Mucosa of stomach (tissue), 1 donor: ENCODE data around the gene FLOT2.
A peak's percentile ranks its signal among the peaks of the same experiment; 100 is the strongest.
"Not testable (repeated sequence)": the region's sequence is repeated elsewhere in the genome, so short reads cannot be mapped to it uniquely, and the experiment has no call there.

Source experiments
- H3K27me3 ChIP-seq: one replicate; pipeline ENCODE4 v1.7.0; 2013; ENCODE audit warnings: mild to moderate bottlenecking, low read length; ENCODE audit not compliant: control insufficient read depth, insufficient read depth
- H3K36me3 ChIP-seq: one replicate; pipeline ENCODE4 v1.7.0; 2013; ENCODE audit warnings: low read length; ENCODE audit not compliant: control insufficient read depth, insufficient read depth
- H3K4me1 ChIP-seq: one replicate; pipeline ENCODE4 v1.7.0; 2013; ENCODE audit warnings: mild to moderate bottlenecking, low read length; ENCODE audit not compliant: control insufficient read depth, insufficient read depth
- H3K4me3 ChIP-seq: one replicate; pipeline ENCODE4 v1.7.0; 2013; ENCODE audit warnings: low read length
- H3K9ac ChIP-seq: one replicate; pipeline ENCODE4 v1.7.0; 2013; ENCODE audit warnings: mild to moderate bottlenecking, low read length, moderate library complexity
- H3K9me3 ChIP-seq: one replicate; pipeline ENCODE4 v1.7.0; 2013; ENCODE audit warnings: mild to moderate bottlenecking, low read length, moderate library complexity; ENCODE audit not compliant: control insufficient read depth
- donor health status: Pancreatic carcinoma.

Gene FLOT2

DNA sequence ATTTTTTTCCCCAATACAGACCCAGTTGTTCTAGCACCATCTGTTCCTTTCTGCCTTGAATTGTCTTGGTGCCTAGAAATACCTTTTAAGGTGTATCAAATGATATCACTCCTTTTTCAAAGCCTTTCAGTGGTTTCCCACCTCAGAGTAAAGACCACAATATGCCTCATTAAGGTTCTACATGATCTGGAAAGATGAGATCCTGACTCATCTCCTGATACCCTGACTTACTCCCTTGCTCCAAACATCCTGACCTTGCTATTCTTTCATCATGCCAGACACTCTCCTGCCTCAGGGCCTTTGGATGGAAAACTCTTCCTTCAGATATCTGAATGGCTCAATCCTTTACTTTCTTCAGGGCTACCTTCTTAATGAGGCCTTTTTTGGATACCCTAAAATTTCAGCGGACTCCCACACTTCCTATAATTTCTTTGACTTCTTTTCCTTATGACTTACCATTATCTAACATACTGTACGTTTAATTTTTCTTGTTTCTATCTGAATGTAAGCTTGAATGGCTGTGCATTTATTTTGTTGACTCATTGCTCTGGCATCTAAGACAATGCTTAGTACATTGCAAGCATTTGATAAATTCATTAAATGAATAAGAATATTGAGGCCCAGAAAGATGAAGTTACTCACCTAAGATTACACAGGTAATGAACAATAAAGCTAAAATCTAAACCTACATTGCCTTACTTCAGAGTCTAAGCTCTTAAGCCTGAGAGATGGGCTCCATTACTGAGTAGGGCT is 19.2 kb downstream of the FLOT2 start:
- peaks cover 19% of the 10 kb centered on the region for H3K36me3 ChIP-seq
- H3K9ac ChIP-seq = no peak overlapping the region
- H3K9me3 ChIP-seq = no peaks in the 10 kb centered on the region
- no peaks in the 10 kb centered on the region for H3K27me3 ChIP-seq
- H3K4me3 ChIP-seq = no peak overlapping the region
- peaks cover 21% of the 10 kb centered on the region for H3K4me1 ChIP-seq

DNA sequence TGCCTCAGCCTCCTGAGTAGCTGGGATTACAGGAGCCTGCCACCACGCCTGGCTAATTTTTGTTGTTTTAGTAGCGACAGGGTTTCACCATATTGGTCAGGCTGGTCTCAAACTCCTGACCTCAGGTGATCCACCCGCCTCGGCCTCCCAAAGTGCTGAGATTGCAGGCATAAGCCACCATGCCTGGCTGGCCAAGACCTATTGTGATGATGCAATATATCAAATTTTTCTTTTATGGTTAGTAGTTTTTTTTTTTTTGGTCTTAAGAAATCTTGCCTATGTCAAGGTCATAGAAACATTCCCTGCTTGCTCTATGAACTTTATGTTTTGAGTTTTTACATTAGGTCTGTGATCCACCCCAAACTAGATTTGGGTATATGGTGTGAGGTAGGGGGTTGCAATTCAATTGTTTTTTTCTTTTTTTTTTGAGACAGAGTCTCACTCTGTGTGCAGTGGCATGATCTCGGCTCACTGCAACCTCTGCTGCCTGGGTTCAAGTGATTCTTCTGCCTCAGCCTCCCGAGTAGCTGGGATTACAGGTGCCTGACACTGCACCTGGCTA is 20.3 kb downstream of the FLOT2 start:
- H3K9ac ChIP-seq, H3K4me3 ChIP-seq, H3K27me3 ChIP-seq, H3K9me3 ChIP-seq: not testable (repeated sequence)
- Histone ChIP-seq H3K36me3 (peaks cover 13% of the 10 kb centered on the region), H3K4me1 (peaks cover 28% of the 10 kb centered on the region)

DNA sequence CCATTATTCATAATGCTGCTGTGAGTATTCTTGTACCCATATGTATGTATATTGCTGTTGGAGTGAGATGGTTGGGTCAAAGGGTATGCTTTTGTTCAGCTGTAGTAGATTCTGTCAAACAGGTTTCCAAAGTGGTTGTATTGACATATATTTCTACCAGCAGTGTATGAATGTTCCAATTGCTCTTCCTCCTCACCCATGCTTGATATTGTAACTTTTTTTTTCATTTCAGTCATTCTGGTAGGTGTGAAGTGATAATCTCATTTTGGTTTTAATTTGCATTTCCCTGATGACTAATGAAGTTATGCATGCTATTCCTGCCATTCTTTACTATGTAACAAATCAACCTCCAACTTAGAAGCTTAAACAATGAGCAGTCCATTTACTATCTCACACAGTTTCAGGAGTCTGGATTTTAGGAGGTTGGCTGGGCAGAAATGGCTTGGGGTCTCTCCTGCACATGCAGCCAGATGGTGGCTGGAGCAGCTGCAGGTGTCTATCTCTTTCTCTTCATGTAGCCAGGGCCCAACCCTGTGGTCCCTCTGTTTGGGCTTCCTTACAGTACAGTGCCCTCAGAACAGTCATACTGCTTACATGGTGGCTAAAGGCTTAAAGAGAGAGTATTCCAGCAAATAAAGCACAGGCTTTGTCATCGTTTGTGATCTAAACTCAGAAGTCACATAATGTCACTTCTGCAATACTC is 21.5 kb downstream of the FLOT2 start:
- no peak overlapping the region for H3K4me3 ChIP-seq
- H3K4me1 ChIP-seq = peaks cover 31% of the 10 kb centered on the region
- H3K9me3 ChIP-seq = no peaks in the 10 kb centered on the region
- no peak overlapping the region for H3K9ac ChIP-seq
- peaks cover 5% of the 10 kb centered on the region for H3K36me3 ChIP-seq
- H3K27me3 ChIP-seq = no peaks in the 10 kb centered on the region

DNA sequence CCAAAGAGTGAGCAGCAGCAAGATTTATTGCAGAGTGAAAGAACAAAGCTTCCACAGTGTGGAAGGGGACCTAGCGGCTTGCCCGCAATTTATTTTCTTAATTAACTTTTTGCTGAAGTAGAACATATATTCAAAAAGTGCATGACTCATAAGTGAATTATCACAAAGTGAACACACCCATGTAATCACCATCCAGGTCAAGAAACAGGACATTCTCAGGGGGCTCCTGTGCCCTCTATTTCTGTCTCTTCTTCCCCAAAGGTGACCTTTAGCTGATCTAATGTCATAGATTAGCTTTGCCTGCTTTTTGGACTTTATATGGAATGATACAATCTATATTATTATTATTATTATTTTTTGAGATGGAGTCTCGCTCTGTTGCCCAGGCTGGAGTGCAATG is 22.8 kb downstream of the FLOT2 start:
- Histone ChIP-seq H3K27me3 (no peaks in the 10 kb centered on the region), H3K4me1 (peaks cover 31% of the 10 kb centered on the region), H3K9ac (no peak overlapping the region), H3K4me3 (no peak overlapping the region), H3K9me3 (no peaks in the 10 kb centered on the region), H3K36me3 (no peaks in the 10 kb centered on the region)

DNA sequence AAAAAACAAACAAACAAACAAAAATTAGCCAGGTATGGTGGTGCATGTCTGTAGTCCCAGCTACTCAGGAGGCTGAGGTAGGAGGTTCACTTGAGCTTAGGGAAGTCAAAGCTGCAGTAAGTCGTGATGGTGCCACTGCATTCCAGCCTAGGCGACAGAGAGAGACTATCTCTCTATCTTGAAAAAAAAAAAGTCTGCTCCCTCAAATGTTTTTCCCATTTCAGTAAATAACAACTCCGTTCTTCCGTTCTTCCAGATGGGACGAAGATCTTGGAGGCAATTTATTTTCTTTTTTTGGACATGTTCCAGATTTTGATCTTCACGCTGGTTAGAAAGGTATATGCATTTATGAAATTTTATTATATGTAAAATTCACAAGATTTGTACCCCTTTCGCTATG is 23.7 kb downstream of the FLOT2 start:
- Histone ChIP-seq H3K4me1 (peaks cover 31% of the 10 kb centered on the region), H3K27me3 (no peaks in the 10 kb centered on the region), H3K4me3 (no peak overlapping the region), H3K36me3 (no peaks in the 10 kb centered on the region), H3K9me3 (no peaks in the 10 kb centered on the region), H3K9ac (no peak overlapping the region)

DNA sequence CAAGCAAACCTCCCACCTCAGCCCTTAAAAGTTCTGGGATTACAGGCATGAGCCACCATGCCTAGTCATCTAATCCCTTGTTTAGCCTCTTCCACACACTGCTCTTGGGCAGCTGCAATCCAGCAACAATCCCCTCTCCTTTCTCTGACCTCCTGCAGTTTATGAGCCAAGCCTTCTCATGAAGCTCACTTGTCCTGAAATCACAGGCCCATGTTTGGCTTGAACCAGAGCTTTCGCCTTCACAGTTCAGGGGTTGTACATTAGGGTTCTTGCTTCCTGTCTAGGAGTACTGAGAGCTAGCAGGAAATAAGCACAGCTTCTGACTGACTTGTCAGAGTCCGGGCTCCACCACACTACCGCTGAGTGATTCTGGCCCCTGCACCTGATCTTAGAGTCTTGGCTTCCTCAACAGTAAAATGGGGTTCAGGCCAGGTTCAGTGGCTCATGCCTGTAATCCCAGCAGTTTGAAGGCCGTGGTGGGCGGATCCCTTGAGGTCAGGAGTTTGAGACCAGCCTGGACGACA is 26.4 kb downstream of the FLOT2 start:
- H3K4me3 ChIP-seq = no peak overlapping the region
- no peaks in the 10 kb centered on the region for H3K9me3 ChIP-seq
- H3K9ac ChIP-seq = no peak overlapping the region
- H3K4me1 ChIP-seq = peaks cover 38% of the 10 kb centered on the region
- H3K36me3 ChIP-seq = no peaks in the 10 kb centered on the region
- no peaks in the 10 kb centered on the region for H3K27me3 ChIP-seq

DNA sequence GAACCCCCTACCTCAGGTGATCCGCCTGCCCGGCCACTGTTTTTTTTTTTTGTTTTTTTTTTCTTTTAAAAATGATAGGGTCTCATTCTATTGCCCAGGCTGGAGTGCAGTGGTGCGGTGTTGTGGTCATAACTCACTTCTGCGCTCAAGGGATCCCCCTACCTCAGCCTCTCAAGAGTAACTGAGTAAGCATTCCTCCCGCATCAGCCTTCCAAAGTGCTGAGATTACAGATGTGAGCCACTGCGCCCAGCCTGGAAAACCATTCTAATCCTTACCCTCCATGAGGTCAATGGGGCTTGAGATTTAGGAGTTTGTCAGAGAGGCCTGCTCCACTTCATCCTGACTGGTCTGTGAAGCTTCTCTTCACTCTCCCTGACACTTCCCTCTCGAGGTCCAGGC is 30.3 kb downstream of the FLOT2 start:
- Histone ChIP-seq H3K9ac (no peak overlapping the region), H3K4me3 (no peak overlapping the region), H3K9me3 (no peaks in the 10 kb centered on the region), H3K27me3 (no peaks in the 10 kb centered on the region), H3K36me3 (no peaks in the 10 kb centered on the region), H3K4me1 (peaks cover 52% of the 10 kb centered on the region)

DNA sequence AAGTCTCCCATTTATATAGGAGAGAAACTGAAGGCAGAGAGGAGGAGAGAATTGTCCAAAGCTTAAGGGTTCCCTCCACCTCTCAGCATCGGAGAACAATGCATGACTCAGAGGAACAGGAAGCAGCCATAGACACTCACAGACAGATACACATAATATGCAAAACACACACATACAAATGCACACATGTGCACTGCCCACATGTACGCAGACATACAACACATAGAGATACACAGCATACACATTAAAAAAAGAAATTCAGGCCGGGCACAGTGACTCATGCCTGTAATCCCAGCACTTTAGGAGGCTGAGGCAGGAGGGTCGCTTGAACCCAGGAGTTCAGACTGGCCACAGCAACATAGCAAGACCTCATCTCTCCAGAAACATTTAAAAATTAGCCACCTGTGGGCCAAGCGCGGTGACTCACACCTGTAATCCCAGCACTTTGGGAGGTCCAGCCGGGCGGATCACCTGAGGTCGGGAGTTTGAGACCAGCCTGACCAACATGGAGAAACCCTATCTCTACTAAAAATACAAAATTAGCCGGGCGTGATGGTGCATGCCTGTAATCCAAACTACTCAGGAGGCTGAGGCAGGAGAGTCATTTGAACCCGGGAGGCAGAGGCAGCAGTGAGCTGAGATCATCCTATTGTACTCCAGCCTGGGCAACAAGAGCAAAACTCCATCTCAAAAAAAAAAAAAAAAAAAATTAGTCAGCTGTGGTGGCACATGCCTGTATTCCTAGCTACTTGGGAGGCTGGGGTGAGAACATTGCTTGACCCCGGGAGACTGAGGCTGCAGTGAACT is 31.4 kb downstream of the FLOT2 start:
- H3K36me3 ChIP-seq = no peaks in the 10 kb centered on the region
- no peak overlapping the region for H3K9ac ChIP-seq
- no peaks in the 10 kb centered on the region for H3K9me3 ChIP-seq
- H3K27me3 ChIP-seq = no peaks in the 10 kb centered on the region
- H3K4me1 ChIP-seq = peaks cover 61% of the 10 kb centered on the region
- no peak overlapping the region for H3K4me3 ChIP-seq

DNA sequence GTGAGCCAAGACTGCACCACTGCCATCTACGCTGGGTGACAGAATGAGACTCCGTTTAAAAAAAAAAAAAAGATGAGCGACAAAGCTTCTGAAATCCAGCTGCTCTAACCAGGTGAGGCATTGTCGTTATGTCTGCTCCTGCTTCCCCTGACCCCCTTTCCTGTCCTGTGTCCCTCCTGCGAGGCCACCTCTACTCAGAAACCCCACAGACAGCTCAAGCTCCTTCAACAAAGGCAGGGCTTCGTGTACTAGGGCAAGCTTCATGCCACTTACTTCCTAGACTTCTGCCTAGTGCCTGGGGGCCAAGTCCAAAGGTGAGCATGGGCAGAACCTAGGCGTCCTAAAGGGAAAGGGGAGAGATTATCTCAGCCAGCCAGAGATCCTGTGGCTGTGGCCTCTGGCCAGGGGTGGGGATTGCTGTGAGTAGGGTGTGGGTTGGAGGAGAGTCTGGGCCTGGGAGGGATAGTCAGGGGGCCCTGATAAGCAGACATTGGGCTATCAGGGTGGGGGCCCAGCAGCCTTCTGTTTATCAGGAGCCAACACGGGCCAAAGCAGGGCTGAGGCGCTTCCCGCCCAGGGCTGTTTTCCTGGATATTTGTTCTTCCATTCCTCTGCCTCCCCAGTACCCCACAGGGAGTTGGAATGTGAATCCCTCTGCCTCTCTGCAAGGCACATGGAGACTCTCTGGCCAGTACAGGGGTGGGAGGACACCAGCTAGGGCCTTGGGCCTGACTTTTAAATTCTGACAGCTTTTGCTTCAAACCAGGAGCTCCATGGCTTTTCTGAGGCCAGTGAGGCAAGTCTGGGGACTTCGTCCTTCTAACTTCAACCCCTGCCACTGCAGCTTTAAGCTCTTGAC is 32.3 kb downstream of the FLOT2 start:
- Histone ChIP-seq H3K36me3 (peaks cover 3% of the 10 kb centered on the region), H3K4me3 (no peak overlapping the region), H3K27me3 (no peaks in the 10 kb centered on the region), H3K4me1 (peaks cover 59% of the 10 kb centered on the region), H3K9ac (peak overlapping the region; percentile 60), H3K9me3 (no peaks in the 10 kb centered on the region)

DNA sequence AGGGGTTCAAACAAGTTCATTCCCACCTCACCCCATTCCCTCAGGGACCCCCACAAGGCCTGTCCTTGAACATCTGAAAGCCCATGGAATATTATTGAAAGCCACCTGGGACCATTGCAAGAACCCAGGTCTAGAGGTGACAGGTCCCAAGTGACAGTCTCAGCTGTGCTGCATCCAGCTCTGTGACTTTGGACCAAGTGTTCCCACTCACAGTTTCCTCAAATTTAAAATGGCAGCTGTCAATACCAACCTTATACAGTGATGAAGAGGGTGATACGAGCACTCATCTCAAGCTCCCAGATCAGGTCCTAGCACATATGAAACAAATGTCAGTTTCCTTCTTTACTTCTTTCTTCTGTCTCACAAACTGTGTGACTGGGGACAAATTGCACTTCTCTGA is 33.6 kb downstream of the FLOT2 start:
- Histone ChIP-seq H3K9me3 (no peaks in the 10 kb centered on the region), H3K36me3 (peaks cover 5% of the 10 kb centered on the region), H3K27me3 (no peaks in the 10 kb centered on the region), H3K4me1 (peaks cover 59% of the 10 kb centered on the region), H3K9ac (no peak overlapping the region), H3K4me3 (no peak overlapping the region)

DNA sequence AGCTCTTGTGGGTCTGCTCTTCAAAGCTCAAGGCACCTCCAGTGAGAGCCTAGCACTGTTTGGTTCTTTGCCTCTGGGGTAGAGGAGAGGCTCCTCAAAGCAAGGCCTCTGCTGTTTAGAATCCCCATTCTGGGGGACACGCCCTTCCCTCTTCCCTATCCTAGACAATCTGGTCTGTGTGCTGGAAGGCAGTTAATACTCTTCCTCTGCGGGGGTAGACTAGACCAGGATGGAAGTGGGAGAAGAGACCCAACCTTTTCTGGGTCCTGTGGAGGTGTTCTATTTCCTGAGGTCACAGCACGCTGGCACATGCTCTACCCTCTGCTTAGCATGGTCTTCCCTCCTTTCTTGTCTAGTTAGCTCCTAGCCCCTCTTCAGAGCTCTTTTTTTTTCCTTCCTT is 35.0 kb downstream of the FLOT2 start:
- Histone ChIP-seq H3K27me3 (no peaks in the 10 kb centered on the region), H3K4me3 (no peak overlapping the region)

More for the DNA sequence above, 35.0 kb downstream of the FLOT2 start:
- H3K9ac ChIP-seq = peak overlapping the region; percentile 49
- peaks cover 18% of the 10 kb centered on the region for H3K36me3 ChIP-seq
- H3K4me1 ChIP-seq = peaks cover 59% of the 10 kb centered on the region
- no peaks in the 10 kb centered on the region for H3K9me3 ChIP-seq
